Smooth muscle cell (in vitro differentiated cells): ENCODE data around the gene MUCL1. TPM values are rescaled to one million over a fixed set of nuclear protein-coding genes. Genes with fewer than 3 reads are reported as not detected.
"Not testable (repeated sequence)": the region's sequence is repeated elsewhere in the genome, so short reads cannot be mapped to it uniquely, and the experiment has no call there.

Experiments
- DNase-seq: peaks from one replicate; lab custom pipeline; 2025; ENCODE audit not compliant: unreplicated experiment; lab: John Stamatoyannopoulos, UW
- H2AFZ ChIP-seq: fragments of 200-600 bp; sonication (generic); 2 replicates; pipeline ENCODE4 v1.6.0; 2016; ENCODE audit warnings: antibody characterized with exemption, low read depth, mild to moderate bottlenecking
- H3F3A ChIP-seq: fragments of 200-600 bp; sonication (generic); 2 replicates; pipeline ENCODE4 v1.6.0; 2017; ENCODE audit warnings: antibody characterized with exemption, low read depth
- H3K27ac ChIP-seq: fragments of 200-600 bp; sonication (generic); 2 replicates; pipeline ENCODE4 v1.5.1; 2016; ENCODE audit warnings: low read depth, mild to moderate bottlenecking
- H3K27me3 ChIP-seq: fragments of 200-600 bp; sonication (generic); 2 replicates; pipeline ENCODE4 v1.6.1; 2016; ENCODE audit warnings: low read depth, mild to moderate bottlenecking
- H3K36me3 ChIP-seq: fragments of 200-600 bp; sonication (generic); 2 replicates; pipeline ENCODE4 v1.5.1; 2016; ENCODE audit warnings: low read depth
- H3K4me1 ChIP-seq: fragments of 200-600 bp; sonication (generic); 2 replicates; pipeline ENCODE4 v1.5.1; 2016; ENCODE audit warnings: low read depth
- H3K4me2 ChIP-seq: fragments of 200-600 bp; sonication (generic); 2 replicates; pipeline ENCODE4 v1.6.0; 2016; ENCODE audit warnings: mild to moderate bottlenecking
- H3K4me3 ChIP-seq: fragments of 200-600 bp; sonication (generic); 2 replicates; pipeline ENCODE4 v1.5.1; 2016; ENCODE audit warnings: mild to moderate bottlenecking
- H3K79me2 ChIP-seq: fragments of 200-600 bp; sonication (generic); 2 replicates; pipeline ENCODE4 v1.6.0; 2016; ENCODE audit warnings: low read depth, mild to moderate bottlenecking
- H3K9ac ChIP-seq: fragments of 200-600 bp; sonication (generic); 2 replicates; pipeline ENCODE4 v1.6.0; 2016; ENCODE audit warnings: low read depth
- H3K9me3 ChIP-seq: fragments of 200-600 bp; sonication (generic); replicated peaks from 2 replicates; pipeline ENCODE4 v1.5.1; 2016; ENCODE audit warnings: low read depth
- H4K20me1 ChIP-seq: fragments of 200-600 bp; sonication (generic); 2 replicates; pipeline ENCODE4 v1.6.0; 2016; ENCODE audit warnings: low read depth
- WGBS: methylation state at CpG from one replicate; pipeline ENCODE4 v1.1.7; 2016; ENCODE audit warnings: low lambda C conversion rate; 5-methylcytosine and 5-hydroxymethylcytosine counted together
- polyA plus RNA-seq: library from polyadenylated mRNA; unstranded; fragments of >200 nt; fragmentation: Nextera tagmentation; extraction: Ambion mirVana; gene quantifications from 2 replicates; pipeline ENCODE4 v1.2.1, GENCODE V29; 2016
- total RNA-seq: library from RNA; depleted of rRNA; stranded (reverse); fragments of >200 nt; gene quantifications from 2 replicates; pipeline ENCODE4 v1.2.3, GENCODE V29; 2014
- TF ChIP-seq, protein P1 (sequence below): fragments of 200-600 bp; sonication (generic); IDR thresholded peaks from 2 replicates; pipeline ENCODE4 v1.5.1; 2017; ENCODE audit warnings: borderline replicate concordance, mild to moderate bottlenecking, antibody characterized with exemption; ENCODE audit not compliant: insufficient read depth, poor library complexity, severe bottlenecking

Gene MUCL1
- total and polyA plus RNA-seq, 2 experiments from 2014 or later = 3.7 to 11.8 TPM

DNA sequence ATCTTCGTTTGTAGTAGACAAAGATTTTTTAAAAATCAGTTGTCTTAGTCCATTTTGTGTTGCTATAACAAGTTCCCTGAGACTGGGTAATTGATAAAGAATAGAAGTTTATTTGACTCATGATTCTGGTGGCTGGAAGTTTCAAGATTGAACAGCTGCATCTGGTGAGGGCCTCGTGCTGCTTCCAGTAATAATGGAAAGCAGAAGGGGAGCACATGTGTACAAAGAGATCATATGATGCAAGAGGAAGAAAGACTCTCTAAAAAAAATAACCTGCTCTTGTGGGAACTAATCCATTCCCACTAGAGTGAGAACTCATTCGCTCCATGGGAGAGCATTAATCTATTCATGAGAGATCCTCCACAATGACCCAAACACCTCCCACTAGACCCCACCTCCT is 24.8 kb downstream of the MUCL1 start:
- Histone ChIP-seq H3K4me2 (no peak overlapping the region), H3K4me3 (no peak overlapping the region), H3K79me2 (no peaks in the 10 kb centered on the region), H2AFZ (no peak overlapping the region), H4K20me1 (no peaks in the 10 kb centered on the region), H3F3A (no peaks in the 10 kb centered on the region), H3K4me1 (no peaks in the 10 kb centered on the region), H3K27me3 (no peaks in the 10 kb centered on the region), H3K9me3 (no peaks in the 10 kb centered on the region), H3K27ac (no peak overlapping the region), H3K9ac (no peak overlapping the region), H3K36me3 (no peaks in the 10 kb centered on the region)
- WGBS = 60% methylated on average over 3 of the region's 3 CpGs
- DNase-seq = no peak
- TF ChIP-seq, protein P1, sequence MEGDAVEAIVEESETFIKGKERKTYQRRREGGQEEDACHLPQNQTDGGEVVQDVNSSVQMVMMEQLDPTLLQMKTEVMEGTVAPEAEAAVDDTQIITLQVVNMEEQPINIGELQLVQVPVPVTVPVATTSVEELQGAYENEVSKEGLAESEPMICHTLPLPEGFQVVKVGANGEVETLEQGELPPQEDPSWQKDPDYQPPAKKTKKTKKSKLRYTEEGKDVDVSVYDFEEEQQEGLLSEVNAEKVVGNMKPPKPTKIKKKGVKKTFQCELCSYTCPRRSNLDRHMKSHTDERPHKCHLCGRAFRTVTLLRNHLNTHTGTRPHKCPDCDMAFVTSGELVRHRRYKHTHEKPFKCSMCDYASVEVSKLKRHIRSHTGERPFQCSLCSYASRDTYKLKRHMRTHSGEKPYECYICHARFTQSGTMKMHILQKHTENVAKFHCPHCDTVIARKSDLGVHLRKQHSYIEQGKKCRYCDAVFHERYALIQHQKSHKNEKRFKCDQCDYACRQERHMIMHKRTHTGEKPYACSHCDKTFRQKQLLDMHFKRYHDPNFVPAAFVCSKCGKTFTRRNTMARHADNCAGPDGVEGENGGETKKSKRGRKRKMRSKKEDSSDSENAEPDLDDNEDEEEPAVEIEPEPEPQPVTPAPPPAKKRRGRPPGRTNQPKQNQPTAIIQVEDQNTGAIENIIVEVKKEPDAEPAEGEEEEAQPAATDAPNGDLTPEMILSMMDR = no peak

DNA sequence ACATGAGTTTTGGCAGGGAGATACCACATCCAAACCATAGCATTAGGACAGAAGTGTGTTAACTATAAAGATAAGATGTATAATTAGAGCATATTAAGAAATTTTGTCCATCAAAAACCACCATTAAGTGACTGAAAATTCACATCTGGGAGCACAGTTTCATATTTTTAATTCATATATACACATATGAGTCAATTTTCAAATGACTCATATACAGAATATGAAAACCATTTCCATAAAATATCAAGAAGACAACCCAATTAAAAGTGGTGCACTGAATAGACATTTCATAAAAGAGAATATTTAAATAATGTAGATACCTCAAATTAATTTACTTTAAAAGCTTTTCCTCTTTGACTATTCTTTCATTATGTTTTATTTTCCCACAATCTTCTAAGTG is 25.3 kb downstream of the MUCL1 start:
- Histone ChIP-seq H3K36me3 (no peaks in the 10 kb centered on the region), H3K27me3 (no peaks in the 10 kb centered on the region), H3K79me2 (no peaks in the 10 kb centered on the region), H3K9me3 (no peaks in the 10 kb centered on the region), H3K27ac (no peak overlapping the region), H3K4me1 (no peaks in the 10 kb centered on the region), H3K4me3 (no peak overlapping the region), H4K20me1 (no peaks in the 10 kb centered on the region), H3F3A (no peaks in the 10 kb centered on the region), H3K4me2 (no peak overlapping the region), H3K9ac (no peak overlapping the region), H2AFZ (no peak overlapping the region)
- TF ChIP-seq, protein P1 = no peak
- no peak for DNase-seq

DNA sequence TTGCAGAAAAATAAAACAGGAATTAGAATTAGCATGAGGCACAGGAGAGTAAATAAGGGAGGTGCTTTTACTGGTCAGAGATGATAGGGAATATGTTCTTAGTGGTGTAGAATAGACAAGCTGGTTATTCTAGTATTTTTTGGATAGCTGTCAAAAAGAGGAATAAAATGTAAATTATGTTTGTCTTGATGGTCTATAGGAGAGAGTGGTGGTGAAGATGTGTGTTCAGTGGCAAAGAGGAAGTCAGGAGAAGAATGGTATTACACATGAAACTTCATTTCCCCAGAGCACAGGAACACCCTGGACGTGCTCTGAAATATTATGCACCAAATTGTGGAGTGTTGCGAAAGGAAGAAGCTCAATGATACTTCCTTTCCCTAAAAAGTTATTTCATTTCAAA is 27.8 kb downstream of the MUCL1 start:
- Histone ChIP-seq H3K27ac (no peak overlapping the region), H3K4me2 (no peak overlapping the region), H3K79me2 (no peaks in the 10 kb centered on the region), H3K9me3 (no peaks in the 10 kb centered on the region), H3F3A (no peaks in the 10 kb centered on the region), H4K20me1 (no peaks in the 10 kb centered on the region), H3K36me3 (no peaks in the 10 kb centered on the region), H3K4me3 (no peak overlapping the region), H2AFZ (no peak overlapping the region), H3K4me1 (no peaks in the 10 kb centered on the region), H3K27me3 (no peaks in the 10 kb centered on the region), H3K9ac (no peak overlapping the region)
- DNase-seq = no peak
- WGBS = 48% methylated on average over 2 of the region's 2 CpGs
- TF ChIP-seq, protein P1 = no peak

DNA sequence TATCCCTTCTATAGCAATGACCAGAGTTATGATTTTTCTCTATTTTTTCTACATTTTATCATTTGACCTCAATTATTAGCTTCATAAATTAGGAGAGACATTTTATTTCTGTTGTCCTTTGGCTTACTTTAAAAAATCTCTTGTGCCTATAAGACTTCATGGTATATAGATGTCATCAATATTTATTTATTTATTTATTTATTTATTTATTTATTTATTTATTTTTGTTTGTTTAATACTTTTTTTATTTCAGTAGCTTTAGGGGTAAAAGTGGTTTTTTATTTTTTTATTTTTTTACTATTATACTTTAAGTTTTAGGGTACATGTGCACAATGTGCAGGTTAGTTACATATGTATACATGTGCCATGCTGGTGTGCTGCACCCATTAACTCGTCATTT is 28.3 kb downstream of the MUCL1 start:
- not testable (repeated sequence) for H3K4me2 ChIP-seq, H4K20me1 ChIP-seq, H3K27me3 ChIP-seq, H3K4me3 ChIP-seq, H3K27ac ChIP-seq, H3K79me2 ChIP-seq, H3K9me3 ChIP-seq, H3K36me3 ChIP-seq, DNase-seq, H3K4me1 ChIP-seq, H2AFZ ChIP-seq, H3K9ac ChIP-seq, H3F3A ChIP-seq
- 100% methylated on average over 1 of the region's 1 CpG for WGBS

DNA sequence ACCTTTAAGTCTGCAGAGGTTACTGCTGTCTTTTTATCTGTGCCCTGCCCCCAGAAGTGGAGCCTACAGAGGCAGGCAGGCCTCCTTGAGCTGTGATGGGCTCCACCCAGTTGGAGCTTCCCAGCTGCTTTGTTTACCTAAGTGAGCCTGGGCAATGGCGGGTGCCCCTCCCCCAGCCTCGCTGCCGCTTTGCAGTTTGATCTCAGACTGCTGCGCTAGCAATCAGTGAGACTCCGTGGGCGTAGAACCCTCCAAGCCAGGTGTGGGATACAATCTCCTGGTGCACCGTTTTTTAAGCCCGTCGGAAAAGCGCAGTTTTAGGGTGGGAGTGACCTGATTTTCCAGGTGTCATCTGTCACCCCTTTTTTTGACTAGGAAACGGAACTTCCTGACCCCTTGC is 34.1 kb downstream of the MUCL1 start:
- not testable (repeated sequence) for H3K9me3 ChIP-seq, H3K79me2 ChIP-seq, DNase-seq

More for the DNA sequence above, 34.1 kb downstream of the MUCL1 start:
- not testable (repeated sequence) for H3K9ac ChIP-seq, H3K4me1 ChIP-seq, H2AFZ ChIP-seq, H3K27ac ChIP-seq, H3K36me3 ChIP-seq, H3K27me3 ChIP-seq, H3F3A ChIP-seq, H4K20me1 ChIP-seq, H3K4me3 ChIP-seq
- H3K4me2 ChIP-seq = peak overlapping the region; percentile 12
- WGBS = 37% methylated on average over 11 of the region's 11 CpGs
